HepG2 (cell line): Measurements from ENCODE around the gene TGFBRAP1. TPM values are rescaled to one million over a fixed set of nuclear protein-coding genes. Genes with fewer than 3 reads are reported as not detected.

Experiments
- CREM ChIP-seq, 2 experiments: sonication (generic) in 1 of 2; formaldehyde crosslinking in 1 of 2; IDR thresholded peaks; 2 replicates each; pipeline versions ENCODE4 v1.4.0 to v1.6.1; 2016 to 2020; ENCODE audit warnings: antibody characterized with exemption in 1 of 2, mild to moderate bottlenecking in 1 of 2, missing genetic modification reagents in 1 of 2
- HMG20B ChIP-seq: conservative IDR thresholded peaks from 2 replicates; pipeline ENCODE4 v1.6.1; 2016; ENCODE audit warnings: missing genetic modification reagents, missing compliant biosample characterization
- HNF1A ChIP-seq, 2 experiments: sonication (generic) in 1 of 2; formaldehyde crosslinking in 1 of 2; IDR thresholded peaks; 2 replicates each; pipeline versions ENCODE4 v1.4.0 to v1.6.1; 2016 to 2020; ENCODE audit warnings: borderline replicate concordance in 1 of 2, low read depth in 1 of 2, mild to moderate bottlenecking in 1 of 2, missing genetic modification reagents in 1 of 2
- HNRNPLL ChIP-seq: fragments of 200-400 bp; formaldehyde crosslinking; IDR thresholded peaks from 2 replicates; pipeline ENCODE4 v1.6.1; 2017; ENCODE audit warnings: mild to moderate bottlenecking, low read depth, low read length; ENCODE audit not compliant: poor library complexity, severe bottlenecking
- JUND ChIP-seq: sonication (generic); formaldehyde crosslinking; IDR thresholded peaks from 2 replicates; pipeline ENCODE4 v1.8.0; 2022; ENCODE audit warnings: mild to moderate bottlenecking, missing genetic modification reagents
- MBNL3 ChIP-seq: fragments of 250-450 bp; sonication (Bioruptor Pico); conservative IDR thresholded peaks from 2 replicates; pipeline ENCODE4 v1.8.0; 2022; ENCODE audit warnings: mild to moderate bottlenecking, inconsistent platforms
- POGK ChIP-seq: sonication (generic); formaldehyde crosslinking; conservative IDR thresholded peaks from 2 replicates; pipeline ENCODE4 v1.8.0; 2022; ENCODE audit warnings: mild to moderate bottlenecking, moderate library complexity, missing genetic modification reagents
- YY1 ChIP-seq: IDR thresholded peaks from 2 replicates; pipeline ENCODE4 v1.6.1; 2011; ENCODE audit warnings: low read length, low read depth, moderate library complexity, mild to moderate bottlenecking; ENCODE audit not compliant: insufficient read depth, insufficient replicate concordance
- ZBTB8A ChIP-seq: sonication (generic); formaldehyde crosslinking; IDR thresholded peaks from 2 replicates; pipeline ENCODE4 v1.4.0; 2020; ENCODE audit warnings: mild to moderate bottlenecking, low read depth, missing genetic modification reagents, borderline replicate concordance
- ZNF430 ChIP-seq: sonication (generic); formaldehyde crosslinking; IDR thresholded peaks from 2 replicates; pipeline ENCODE4 v1.9.0; 2021; ENCODE audit warnings: mild to moderate bottlenecking, missing genetic modification reagents
- ZNF7 ChIP-seq: IDR thresholded peaks from 2 replicates; pipeline ENCODE4 v1.6.1; 2016; ENCODE audit warnings: missing biosample characterization, missing genetic modification reagents
- ZNF703 ChIP-seq: sonication (generic); formaldehyde crosslinking; IDR thresholded peaks from 2 replicates; pipeline ENCODE4 v1.5.1; 2020; ENCODE audit warnings: missing genetic modification reagents, mild to moderate bottlenecking, moderate library complexity, borderline replicate concordance
- ZNF777 ChIP-seq: sonication (generic); formaldehyde crosslinking; IDR thresholded peaks from 2 replicates; pipeline ENCODE4 v1.4.0; 2020; ENCODE audit warnings: missing genetic modification reagents
- polyA plus RNA-seq, 8 experiments: library from polyadenylated mRNA; depleted of rRNA in 3 of 8; stranded (reverse) in 7 of 8; unstranded in 1 of 8; fragments of >200 nt; fragmentation: Illumina TruSeq in 4 of 8; extraction: Trizol in 4 of 8; gene quantifications; 2 replicates each; pipeline versions ENCODE4 v1.2.1 to v1.2.3, GENCODE V29; 2011 to 2016; ENCODE audit warnings: low read depth in 4 of 8, missing spikeins in 1 of 8, mixed read lengths in 1 of 8; ENCODE audit not compliant: insufficient read depth in 1 of 8
- total RNA-seq, 5 experiments: library from RNA; depleted of rRNA; stranded (reverse); fragments of >200 nt; fragmentation: Illumina TruSeq; extraction: Trizol; gene quantifications; 2 replicates each; pipeline ENCODE4 v1.2.3, GENCODE V29; 2016; ENCODE audit warnings: low read depth in 1 of 5
- TF ChIP-seq, protein P1 (sequence below): sonication (generic); formaldehyde crosslinking; IDR thresholded peaks from 2 replicates; pipeline ENCODE4 v1.9.0; 2021; ENCODE audit warnings: missing genetic modification reagents, borderline replicate concordance
- TF ChIP-seq, protein P2 (sequence below): sonication (generic); formaldehyde crosslinking; IDR thresholded peaks from 2 replicates; pipeline ENCODE4 v1.4.0; 2020; ENCODE audit warnings: missing genetic modification reagents, mild to moderate bottlenecking, borderline replicate concordance

TGFBRAP1 gene
- total and polyA plus RNA-seq, 2 of the 13 experiments (the other 11 are each of a cell fraction or from before 2014, with no cell fraction given), result 12.7 to 22.9 TPM

GRCh38 chr2:105328281-105329196 is 996 bp downstream of the TGFBRAP1 start (continued):
- TF ChIP-seq HNF1A (IDR thresholded peaks at IDR 0.05; ENCODE audit: low read depth) (no peak), HNF1A (CRISPR knock-in tag; IDR thresholded peaks at IDR 0.05; ENCODE audit: borderline replicate concordance) (peak; percentile 62; the same call in 1 of the 2 replicates), ZNF777 (CRISPR knock-in tag) (0 out of 2 replicates have a peak, but pooled peaks have one; percentile 40), JUND (CRISPR knock-in tag) (0 out of 2 replicates have a peak, but pooled peaks have one; percentile 58), ZNF430 (CRISPR knock-in tag) (peak; percentile 97), POGK (peak; percentile 16; the same call in 1 of the 2 replicates), ZNF703 (CRISPR knock-in tag) (0 out of 2 replicates have a peak, but pooled peaks have one; percentile 12), ZNF7 (CRISPR knock-in tag) (no peak), YY1 (peak; percentile 81), ZBTB8A (CRISPR knock-in tag) (peak; percentile 90), MBNL3 (CRISPR knock-in tag) (no peak), HNRNPLL (no peak), CREM (IDR thresholded peaks at IDR 0.05) (peak; percentile 25; the same call in 1 of the 2 replicates), CREM (CRISPR knock-in tag; IDR thresholded peaks at IDR 0.05) (no peak), HMG20B (CRISPR knock-in tag) (no peak)
- TF ChIP-seq, protein P1, sequence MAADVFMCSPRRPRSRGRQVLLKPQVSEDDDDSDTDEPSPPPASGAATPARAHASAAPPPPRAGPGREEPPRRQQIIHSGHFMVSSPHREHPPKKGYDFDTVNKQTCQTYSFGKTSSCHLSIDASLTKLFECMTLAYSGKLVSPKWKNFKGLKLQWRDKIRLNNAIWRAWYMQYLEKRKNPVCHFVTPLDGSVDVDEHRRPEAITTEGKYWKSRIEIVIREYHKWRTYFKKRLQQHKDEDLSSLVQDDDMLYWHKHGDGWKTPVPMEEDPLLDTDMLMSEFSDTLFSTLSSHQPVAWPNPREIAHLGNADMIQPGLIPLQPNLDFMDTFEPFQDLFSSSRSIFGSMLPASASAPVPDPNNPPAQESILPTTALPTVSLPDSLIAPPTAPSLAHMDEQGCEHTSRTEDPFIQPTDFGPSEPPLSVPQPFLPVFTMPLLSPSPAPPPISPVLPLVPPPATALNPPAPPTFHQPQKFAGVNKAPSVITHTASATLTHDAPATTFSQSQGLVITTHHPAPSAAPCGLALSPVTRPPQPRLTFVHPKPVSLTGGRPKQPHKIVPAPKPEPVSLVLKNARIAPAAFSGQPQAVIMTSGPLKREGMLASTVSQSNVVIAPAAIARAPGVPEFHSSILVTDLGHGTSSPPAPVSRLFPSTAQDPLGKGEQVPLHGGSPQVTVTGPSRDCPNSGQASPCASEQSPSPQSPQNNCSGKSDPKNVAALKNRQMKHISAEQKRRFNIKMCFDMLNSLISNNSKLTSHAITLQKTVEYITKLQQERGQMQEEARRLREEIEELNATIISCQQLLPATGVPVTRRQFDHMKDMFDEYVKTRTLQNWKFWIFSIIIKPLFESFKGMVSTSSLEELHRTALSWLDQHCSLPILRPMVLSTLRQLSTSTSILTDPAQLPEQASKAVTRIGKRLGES (CRISPR knock-in tag), result peak; percentile 33; the same call in 1 of the 2 replicates
- TF ChIP-seq, protein P2, sequence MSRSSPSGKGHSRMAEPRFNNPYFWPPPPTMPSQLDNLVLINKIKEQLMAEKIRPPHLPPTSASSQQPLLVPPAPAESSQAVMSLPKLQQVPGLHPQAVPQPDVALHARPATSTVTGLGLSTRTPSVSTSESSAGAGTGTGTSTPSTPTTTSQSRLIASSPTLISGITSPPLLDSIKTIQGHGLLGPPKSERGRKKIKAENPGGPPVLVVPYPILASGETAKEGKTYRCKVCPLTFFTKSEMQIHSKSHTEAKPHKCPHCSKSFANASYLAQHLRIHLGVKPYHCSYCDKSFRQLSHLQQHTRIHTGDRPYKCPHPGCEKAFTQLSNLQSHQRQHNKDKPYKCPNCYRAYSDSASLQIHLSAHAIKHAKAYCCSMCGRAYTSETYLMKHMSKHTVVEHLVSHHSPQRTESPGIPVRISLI (CRISPR knock-in tag), result peak; percentile 15; the same call in 1 of the 2 replicates
